Fibroblast of skin of right biceps (primary cell): Measurements from ENCODE around the gene VSIG2.

Source experiments
- DNase-seq: peaks from one replicate; pipeline ENCODE4 v3.0.0-alpha.2; 2013

VSIG2 gene

DNA sequence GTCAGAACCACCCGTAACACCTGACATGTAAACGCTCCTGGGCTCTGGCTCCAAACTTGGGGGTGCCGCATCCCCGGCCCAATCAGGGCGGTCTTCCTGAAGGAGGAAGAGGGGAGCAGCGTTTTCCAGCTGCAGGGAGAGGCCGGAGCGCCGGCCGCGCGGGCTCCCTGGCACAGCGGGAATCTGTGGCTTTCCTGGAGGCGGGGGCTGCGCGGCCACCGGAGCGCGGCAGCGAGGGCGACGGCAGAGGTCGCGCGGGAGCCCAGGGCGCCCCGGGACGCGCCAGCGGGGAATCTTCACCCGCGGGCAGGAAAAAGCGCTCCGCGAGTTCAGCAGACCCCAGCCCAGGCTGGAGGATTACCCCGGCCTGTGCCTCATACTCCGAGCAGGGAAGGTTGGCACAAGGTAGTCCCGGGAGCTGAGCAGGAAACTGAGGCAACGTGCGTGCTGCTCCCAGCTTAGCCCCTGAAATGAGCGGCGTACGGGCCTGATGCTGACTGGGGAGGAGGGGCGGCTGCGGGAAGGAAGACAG, 10.6 kb upstream of the VSIG2 start:
- DNase-seq = no peak

DNA sequence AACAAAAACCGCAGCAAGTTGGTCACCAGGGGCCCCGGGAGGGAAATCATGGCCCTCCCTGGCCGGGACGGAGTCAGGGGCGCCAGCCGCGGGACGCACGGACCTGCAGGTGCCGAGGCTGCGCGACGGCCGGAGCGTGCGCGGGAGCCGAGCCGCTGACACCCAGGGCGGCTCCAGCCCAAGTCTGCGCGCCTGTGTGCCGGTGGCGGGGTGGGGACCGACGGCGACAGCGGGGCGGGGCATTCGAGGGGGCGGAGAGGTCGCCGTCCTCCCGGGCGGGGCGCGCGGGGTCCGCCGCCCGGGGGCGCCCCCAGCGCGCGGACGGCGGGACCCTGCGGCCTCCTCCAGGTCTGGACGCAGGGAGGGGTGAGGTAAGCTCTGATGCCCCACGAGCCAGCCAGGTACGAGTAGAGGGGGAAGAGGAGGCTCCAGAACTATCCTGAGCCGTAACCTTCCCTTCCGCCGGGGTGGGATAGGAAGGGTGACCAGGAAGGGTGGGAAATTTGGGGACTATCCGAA, 10.1 kb upstream of the VSIG2 start, which contains the start of gene ESAM:
Gene ESAM (minus strand): TSS at position 186 of the 519 bp plus-strand sequence. CDS start 136 bp downstream, at position 50.
- no peak for DNase-seq

DNA sequence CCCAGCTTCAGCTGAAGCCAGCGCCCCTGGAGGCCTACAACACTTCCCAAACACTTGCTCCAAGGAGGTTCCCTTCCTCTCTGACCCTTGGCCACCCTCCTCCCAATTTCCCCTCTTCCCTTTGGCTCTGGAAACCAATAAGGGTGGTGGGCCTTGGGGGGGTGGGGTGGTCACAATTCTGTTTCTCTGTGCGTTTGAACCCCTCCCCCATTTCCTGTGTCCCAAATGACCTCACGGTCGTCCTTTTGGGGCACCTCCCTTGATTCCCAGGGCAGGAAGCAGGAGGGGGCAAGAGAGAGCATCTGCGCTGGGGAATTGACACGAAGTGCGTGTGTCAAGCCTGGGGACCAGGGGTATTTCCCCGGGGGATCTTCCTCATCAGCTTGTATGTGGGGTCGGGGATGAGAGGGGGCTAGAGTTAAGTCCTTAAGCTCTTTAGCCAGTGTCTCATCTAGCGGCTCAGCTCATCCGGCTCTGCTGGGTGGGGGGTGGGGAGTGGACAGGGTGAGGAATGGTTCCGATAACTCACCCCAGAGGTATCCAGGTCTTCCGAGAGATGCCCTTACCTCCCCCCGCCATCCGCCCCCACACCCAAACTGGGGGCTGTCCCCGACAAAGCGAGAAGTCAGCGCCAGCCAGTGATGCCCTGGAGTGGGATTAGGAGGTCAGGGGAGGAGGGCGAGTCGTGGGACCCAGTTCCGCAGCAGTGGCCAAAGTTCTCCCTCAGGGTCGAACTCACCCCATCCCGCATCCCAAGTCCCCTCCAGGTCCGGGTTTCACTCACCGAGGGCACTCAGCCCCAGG, 9.4 kb upstream of the VSIG2 start:
- DNase-seq = no peak

DNA sequence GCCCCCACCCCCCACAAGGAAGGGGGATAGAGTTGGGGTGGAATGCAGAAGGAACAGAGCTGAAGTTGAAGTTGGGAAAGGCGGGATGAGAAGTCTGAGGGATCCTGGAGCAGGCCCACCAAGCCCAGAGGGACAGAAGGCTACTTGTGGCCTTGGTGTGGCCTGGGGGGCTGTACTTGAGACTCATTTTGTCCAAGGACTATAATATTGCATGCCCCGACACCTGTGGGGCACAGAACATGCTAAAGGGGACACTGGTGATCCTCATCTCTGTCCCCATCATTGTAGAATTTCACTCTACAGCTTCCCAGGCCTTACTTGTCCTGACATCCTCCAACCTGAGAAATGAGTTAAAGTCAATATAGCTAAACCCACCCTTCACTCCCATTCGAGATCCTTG, 8.8 kb upstream of the VSIG2 start:
- no peak for DNase-seq

DNA sequence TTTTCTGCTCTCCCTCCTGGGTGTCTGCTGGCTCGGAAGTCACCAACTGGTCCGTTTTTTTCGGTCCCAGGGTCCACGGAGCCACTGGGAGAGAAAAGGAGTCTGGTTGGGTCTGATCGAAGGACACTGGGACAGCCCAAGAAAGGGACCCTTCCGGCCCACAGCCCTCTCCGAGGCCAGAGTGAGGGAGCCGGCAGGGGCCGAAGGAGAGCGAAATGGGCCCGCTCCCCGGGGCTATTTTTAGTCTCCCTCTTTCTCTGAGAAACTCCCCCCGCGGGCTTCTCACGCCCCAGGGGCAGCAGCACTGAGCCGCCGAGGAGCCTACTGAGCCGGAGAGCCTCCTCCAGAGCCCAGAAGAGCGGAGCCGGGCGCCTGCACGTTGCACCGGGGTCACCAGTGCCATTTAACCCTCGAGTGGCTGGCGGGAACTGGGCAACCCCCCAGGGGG, 8.2 kb upstream of the VSIG2 start:
- no peak for DNase-seq

DNA sequence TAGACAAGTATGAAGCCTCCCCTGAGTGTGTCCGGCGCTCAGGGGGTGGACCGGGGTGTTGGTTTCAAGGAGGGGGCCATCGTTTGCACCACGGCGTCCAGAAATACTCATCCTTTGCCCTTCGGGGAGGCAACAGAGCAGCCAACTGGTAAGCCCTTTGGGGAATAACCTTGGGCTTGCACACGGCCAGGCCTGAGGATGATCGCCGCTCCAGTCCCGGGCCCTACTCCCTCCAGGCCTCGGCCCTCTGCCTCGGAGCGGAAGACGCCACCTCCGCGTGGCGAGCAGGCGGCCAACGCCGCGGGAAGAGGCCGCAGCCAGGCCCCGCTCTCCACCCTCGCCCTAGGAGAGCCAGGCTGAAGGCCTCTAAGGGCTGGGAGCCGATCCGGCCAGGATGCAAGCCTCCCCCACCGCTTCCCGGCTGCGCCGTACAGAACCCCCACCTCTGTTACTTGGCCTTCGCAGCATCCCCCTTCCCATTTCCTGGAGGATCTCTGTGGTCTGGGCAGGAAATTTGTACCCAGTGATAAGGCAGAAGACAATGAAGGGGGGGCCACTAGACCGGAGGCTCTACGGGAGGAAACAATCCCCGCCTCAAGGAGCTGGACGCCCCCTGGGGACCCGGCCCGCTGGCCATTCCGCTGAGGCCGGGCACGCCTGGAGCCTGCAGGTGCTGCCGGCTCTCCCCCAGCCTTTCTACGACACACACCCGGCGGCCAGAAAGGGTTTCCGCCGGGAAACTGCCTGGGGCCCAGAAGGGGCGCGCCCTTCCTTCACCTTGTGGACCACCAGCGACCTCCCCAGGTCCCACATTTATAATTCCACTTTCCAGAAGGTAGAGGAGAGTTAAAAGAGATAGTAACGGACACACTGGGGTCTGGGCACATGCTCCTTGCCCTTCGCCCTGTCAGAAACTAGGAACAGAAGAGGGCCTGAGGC, 7.5 kb upstream of the VSIG2 start:
- DNase-seq = no peak

DNA sequence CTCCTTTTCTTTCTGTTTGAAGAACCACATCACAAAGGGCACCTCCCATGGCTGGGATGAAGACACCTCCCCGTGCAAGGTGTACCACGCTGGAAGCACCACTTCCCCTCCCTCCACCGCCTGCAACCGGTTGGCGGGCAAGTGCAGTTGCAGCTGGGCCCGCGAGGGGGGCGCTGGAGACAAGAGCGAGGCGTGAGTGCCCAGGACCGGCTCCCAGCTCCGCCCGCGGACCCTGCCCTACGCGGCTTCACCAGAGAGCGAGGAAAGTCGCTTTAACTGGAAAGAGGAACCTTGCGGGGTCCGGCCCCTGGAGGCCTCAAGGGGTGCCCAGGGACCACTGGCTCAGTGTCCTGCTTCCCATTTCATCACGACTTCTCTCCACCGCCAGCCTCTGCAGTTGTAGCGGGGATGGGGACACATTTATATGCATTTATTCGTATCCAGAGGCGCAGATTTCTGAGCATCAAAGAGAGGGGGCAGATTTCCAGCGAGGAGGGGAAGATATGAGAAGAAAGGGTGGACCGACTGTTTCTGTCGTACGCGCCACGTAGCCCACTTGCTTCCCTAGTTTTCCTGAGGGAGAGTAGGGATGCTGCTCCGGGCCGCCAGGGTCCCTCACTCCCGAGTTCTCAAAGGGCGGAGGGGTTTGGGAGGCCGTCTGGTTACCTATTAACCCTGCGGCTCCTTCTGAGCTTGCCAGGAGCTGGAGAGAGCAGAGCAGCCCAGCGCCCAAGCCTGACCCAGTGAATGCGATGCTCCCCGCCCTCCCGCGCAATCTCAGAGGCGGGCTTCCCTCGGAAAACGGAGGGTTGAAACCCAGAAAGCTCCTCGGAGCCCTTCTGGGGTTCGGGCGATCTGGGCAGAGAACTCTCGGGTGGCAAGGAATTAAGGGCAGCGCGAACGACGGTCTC, 6.6 kb upstream of the VSIG2 start:
- DNase-seq = peak; percentile 52

DNA sequence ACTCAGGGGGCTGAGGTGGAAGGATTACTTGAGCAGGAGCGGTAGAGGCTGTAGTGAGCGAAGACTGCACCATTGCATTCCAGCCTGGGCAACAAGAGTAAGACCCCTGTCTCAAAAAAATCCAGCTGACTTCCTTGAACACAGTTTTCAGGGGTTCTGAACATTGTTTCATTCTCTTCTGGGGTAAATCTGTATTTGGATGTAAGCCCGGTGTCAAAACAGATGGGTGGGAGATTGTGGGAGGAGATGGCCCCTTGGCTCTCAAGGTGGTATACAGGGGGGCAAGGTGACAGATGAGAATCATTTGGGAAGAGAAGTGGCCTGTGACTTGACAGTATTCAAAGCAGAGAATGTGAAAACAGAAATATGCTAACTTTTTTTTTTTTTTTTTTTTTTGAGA, 5.3 kb upstream of the VSIG2 start:
- no peak for DNase-seq

DNA sequence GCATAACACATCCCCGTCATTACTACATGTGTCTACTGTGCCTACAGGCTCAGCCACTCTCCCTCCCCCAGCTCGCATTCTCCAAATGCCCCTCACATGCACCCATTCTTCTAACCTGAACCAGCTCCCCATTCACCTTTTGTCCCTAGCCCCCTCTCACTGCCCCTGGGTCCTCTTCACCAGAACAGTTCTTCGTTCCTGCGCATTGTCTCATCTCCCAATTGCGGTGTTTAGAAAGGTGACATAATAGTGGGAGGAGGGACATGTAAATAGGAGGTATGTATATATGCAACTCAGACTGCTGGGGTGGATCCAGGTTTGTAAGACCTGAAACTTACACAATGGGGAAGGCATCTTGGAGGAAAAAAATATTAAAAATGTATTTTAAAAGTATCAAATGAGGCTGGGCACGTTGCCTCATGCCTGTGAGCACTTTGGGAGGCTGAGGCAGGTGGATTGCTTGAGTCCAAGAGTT, 4.7 kb upstream of the VSIG2 start:
- DNase-seq = no peak

DNA sequence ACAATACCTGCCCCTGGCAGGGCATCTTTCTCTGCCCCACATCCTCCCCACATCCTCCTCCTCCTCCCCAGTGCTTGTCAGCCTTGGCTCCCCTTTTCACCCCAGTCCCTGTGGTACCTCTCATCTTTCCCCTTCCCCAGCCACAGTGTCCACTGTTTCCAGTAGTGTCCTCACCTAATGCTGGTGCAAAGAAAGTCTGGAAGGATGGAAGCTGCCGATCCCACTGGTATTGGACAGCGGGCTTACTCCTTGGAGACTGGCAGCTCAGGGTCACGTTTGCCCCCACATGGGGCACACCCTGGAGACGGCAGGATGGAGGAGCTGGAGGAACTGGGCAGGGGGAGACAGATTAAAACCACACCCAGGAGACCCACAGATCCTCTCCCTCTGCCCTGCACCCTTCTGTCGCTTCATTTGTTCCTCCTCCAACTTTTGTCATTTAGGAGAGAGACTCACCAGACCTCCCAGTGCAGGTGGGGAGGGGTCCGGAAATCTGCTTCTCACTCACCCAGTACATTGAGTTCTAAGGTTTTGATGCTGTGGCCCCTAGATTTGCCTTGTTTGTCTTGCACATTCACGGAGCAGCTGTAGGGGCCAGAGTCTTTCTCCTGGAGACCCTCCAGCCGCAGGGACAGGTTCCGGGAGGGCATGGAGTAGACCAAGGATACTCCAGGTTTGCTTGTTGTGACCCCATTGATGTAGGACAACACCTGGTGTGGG, 4.1 kb upstream of the VSIG2 start:
- no peak for DNase-seq

DNA sequence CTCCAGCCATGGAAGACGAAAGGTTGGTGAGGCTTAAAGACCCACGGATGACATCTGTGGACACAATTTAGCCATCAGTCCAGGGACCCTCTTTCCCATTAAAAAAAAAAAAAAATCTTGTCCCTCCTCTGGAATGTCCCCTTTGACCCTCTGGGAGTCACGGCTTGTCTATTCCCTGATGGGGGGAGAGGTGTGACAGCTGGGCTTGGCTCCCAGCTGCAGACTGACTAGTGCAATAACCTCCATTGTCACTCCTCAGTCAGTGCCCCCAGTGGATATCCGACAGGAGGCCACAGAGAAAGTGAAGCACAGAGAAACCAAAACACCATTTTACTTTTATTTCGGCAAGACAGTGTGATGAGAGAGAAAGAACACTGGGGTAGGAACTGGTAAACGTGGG, 2.7 kb upstream of the VSIG2 start:
- DNase-seq = no peak

DNA sequence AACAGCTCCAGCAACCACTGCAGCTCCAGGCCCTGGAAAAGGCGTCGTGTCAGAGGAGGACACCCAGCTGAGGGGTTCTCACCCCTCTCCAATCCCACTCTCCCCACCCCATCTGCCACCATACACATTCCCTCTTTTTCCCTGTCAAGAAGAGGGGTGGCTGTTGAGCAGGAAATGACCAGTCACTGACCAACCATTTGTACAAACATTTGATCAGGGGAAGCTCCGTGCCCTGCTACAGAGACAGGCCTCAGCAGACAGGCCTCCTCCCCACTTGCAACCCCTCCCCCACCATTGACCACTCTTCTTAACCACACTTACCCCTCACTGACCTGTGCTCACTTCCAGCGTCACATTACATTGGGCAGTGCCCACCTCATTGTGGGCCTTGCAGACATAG, 2.3 kb upstream of the VSIG2 start:
- no peak for DNase-seq

DNA sequence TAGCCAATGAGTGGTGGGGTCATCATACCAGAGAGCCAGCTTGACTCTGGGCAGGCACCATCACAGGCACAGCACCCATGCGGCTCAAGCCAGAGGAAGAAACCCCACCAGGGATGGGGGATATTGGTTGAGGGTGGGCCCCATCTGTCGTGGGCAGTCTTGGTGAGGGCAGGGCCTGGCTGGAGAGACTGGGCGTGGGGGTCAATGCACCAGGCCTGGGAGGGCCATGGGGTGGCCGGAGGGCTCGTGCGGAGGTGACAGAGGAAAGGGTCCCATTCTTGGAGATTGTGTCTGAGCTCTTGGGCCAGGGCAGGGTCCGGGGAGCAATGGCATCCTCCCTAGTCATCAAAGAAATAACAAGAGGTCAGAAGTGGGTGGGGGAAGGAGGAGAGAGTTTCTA, 1.6 kb upstream of the VSIG2 start:
- no peak for DNase-seq

DNA sequence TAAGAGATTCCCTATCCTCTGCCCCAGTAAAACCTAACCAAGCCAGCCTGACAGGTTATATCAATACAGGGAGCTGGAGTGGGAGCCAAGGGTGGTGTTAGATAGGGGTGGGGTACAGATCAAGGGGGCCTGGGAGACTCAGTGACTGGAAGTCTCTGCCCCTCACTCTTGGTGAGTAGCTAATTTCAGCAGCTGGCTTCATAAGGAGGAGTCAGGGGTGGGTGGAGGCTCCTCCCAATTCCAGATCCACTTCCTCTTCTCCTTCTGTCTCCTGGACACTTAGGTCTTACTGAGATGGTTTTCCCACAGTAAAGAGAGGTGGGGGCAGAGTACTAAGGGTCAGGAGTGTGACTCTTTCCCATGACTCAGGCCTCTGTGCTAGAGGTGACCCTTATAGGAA, 1.1 kb upstream of the VSIG2 start:
- no peak for DNase-seq

DNA sequence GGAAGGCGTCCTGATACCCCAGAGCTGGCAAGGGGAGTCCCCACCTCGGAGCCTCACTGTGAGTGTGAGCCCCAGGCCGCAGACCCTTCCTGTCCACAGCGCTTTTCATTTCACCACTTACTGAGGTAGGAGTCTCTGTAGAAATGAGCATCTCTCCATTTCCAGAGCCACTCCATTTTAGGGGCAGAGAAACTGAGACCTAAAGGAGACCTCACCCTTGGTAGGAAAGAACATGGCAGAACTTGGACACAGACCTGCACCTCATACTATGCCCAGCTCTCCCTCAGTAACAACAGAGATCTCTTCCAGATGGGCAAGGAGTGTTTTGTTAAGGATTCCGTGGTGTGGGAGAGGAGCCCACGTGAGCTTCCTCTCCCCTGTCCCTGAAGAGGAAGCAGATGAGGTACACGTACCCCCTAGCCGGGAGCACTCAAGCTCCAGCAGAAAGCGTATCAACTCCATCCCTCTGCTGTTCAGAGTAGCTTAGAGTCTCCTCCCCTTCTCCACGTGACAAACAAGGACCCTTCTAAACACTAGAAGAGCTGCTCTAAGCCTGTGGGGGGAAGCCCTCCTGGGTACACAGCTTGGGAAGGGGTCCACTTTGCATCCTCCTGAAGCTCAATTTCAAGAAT, 532 bp upstream of the VSIG2 start:
- no peak for DNase-seq

DNA sequence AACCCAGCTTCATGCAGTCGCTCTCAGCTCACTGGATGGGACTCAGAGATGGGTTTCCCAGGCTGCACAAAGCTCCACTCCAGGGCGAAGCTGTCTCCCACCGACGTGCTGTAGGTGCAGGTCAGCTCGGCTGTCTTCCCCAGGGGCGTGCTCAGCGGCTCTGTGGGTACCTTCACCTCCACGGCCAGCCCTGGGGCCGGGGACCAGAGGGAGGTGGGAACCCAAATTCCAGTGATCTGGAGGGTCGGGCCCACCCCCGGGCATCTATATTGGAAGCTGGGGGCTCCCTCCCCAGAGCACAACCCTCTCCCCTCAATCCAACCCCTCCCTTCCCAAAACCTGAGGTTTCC, 689 bp downstream of the VSIG2 start:
- DNase-seq = no peak

DNA sequence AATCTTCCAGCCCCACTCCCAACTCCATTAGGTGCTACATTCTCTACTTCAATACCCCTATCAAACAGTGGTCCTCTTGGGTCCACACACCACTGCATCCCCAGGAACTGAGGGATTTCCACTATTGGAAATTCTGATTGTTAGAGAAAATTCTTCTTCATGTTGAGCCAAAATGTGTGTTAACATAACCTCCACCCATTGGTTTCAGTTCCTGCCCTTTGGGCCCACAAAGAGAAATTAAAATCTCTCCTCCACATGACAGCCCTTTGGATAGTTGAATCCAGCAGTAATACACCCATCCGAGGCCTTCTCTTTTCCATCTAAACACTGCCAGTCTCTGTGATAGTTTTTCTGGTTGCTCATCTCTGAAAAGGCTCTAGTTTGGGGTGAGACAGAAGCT, 2.1 kb downstream of the VSIG2 start:
- no peak for DNase-seq

DNA sequence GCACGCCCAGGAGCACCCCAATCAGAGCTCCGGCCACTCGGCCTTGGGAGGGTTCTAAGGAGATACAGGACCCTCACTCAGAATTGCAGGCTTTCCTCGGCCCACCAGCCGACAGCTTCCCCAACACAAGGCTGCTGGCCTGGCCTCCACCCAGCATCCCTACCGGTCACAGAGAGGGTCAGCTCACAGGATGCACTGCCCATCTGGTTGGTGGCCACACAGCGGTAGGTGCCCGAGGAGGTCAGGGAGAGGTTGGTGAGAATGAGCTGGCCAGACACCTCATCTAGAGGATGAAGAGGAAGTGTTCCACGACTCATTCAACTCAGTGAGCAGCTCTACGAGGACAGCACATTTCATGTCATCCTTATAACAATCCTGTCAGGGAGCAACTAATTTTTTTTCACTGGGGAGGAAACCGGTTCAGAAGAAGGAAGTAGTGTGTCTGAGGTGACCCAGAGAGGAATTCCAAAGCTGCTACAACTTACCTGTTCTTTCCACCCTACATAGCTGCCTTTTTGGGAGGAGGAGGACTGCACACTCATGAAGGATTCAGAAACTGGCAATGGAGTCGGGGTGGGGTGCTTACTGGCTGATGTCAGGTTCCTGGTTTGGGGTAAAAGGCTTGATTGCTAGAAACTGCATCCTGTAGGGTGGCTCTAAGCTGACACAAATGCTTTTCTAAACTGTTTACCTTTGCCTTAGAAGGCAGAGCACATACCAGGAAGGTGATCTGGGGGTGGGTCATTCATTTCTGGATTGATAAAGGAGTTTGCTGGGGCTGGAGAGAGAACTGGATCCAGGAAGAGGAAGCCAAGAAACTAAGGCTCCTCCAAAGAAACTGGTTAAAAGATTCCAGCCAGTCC, 3.3 kb downstream of the VSIG2 start:
- no peak for DNase-seq

DNA sequence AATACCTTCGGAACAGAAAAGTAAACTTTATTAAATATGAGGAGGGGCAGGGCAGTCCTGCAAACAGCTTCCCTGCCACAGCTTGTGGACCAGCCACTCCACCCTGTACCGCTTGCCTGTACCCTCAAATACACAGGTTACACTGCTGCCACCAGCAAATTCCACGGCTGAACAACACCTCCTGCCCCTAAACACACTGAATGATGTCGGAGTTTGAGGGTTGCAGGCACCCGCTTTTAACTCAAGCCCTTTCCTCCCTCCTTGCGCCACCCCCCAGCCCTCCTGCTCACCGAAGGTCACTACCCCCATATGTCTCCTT, 4.0 kb downstream of the VSIG2 start:
- DNase-seq = no peak

DNA sequence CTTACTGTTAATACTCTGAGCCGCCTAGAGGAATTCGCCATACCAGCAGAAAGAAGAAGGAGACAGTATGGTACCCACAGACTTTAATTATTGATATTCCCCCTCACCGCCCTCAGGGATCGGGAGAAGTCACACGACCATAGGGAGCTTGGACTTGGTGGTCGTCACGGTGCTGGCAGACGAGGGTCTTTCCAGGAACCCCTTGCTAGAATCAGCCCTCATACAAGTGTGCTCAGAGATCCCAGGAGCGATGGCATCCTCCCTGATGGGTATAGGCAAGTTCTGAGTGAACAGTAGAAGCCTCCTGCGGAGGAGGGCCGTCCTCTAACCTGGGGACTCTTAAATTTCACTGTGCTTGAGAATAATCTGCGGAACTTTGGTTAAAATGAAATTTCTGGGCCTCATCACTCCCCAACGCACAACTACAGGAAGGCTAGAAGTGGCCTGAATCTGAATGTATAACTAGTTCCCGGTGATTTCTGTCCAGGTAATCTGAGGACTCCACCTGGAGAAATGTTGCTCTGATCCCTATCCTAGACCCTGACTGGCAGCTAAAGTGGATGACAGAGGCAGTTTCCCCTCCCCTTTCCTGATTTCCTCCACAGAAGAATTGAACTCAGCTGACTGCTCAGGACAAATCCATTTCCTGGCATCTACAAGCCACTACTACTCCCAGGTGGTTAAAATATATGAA, 4.5 kb downstream of the VSIG2 start:
- DNase-seq = no peak
